HUES64 (cell line): Measurements from ENCODE around the gene SMURF2.
"Not testable (repeated sequence)": the region's sequence is repeated elsewhere in the genome, so short reads cannot be mapped to it uniquely, and the experiment has no call there.

Experiments
- H3K27ac ChIP-seq: 2 replicates; pipeline ENCODE4 v1.7.0; 2013; ENCODE audit warnings: low read depth, low read length, inconsistent platforms
- H3K27me3 ChIP-seq: 2 replicates; pipeline ENCODE4 v1.6.1; 2013; ENCODE audit warnings: mild to moderate bottlenecking, low read length; ENCODE audit not compliant: insufficient read depth
- H3K36me3 ChIP-seq: 2 replicates; pipeline ENCODE4 v1.6.1; 2013; ENCODE audit warnings: mild to moderate bottlenecking, low read length; ENCODE audit not compliant: insufficient read depth
- H3K4me1 ChIP-seq: 2 replicates; pipeline ENCODE4 v1.6.1; 2013; ENCODE audit warnings: mild to moderate bottlenecking, low read length, moderate library complexity; ENCODE audit not compliant: insufficient read depth
- H3K4me3 ChIP-seq: 2 replicates; pipeline ENCODE4 v1.5.1; 2013; ENCODE audit warnings: mild to moderate bottlenecking, low read length, moderate library complexity
- H3K9ac ChIP-seq: 2 replicates; pipeline ENCODE4 v1.6.1; 2013; ENCODE audit warnings: mild to moderate bottlenecking, low read depth, low read length
- H3K9me3 ChIP-seq: 2 replicates; pipeline ENCODE4 v1.6.1; 2013; ENCODE audit warnings: low read depth, low read length; ENCODE audit not compliant: insufficient read depth
- WGBS: fragments of 150-250, 120-280 bp; methylation state at CpG from one replicate; pipeline ENCODE4 v1.1.7; 2013; ENCODE audit warnings: missing lambda C conversion rate; 5-methylcytosine and 5-hydroxymethylcytosine counted together

Gene SMURF2

GRCh38 chr17:64608571-64608981 is 53.5 kb downstream of the SMURF2 start:
- no peak overlapping the region for H3K9ac ChIP-seq
- H3K27ac ChIP-seq = no peak overlapping the region
- no peaks in the 10 kb centered on the region for H3K27me3 ChIP-seq
- 91% methylated on average over 2 of the region's 2 CpGs for WGBS
- no peak overlapping the region for H3K4me3 ChIP-seq
- no peaks in the 10 kb centered on the region; the same call in 1 of the 2 replicates for H3K9me3 ChIP-seq
- H3K36me3 ChIP-seq = no peaks in the 10 kb centered on the region
- no peaks in the 10 kb centered on the region for H3K4me1 ChIP-seq

DNA sequence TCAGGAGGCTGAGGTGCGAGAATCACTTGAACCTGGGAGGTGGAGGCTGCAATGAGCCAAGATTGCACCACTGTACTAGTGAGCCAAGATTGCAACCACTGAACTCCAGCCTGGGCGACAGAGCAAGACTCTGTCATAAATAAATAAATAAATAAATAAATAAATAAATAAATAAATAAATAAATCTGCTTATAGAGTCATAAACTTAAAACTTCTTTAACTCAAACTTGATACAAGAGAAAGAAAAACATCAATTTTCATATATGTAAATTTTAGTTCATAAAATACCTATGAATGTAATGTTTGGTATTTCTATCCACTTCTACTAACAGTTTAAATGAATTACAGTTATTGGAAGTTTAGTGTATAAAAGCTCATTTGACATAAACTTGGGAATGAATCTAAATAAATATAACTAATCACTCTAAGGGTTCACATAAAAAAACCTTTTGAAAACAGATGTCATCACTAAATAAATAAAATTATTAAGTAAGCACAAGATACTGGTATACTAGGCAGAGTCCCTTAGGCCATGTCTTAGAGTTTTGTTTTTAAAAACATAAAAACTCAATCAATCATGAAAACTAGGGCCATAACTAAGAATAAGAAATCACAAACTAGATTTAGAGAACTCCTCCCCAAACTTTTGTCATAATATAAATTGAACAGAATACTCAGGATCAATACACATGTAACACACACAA is 54.1 kb downstream of the SMURF2 start:
- no peaks in the 10 kb centered on the region; the same call in 1 of the 2 replicates for H3K9me3 ChIP-seq
- no peaks in the 10 kb centered on the region for H3K36me3 ChIP-seq
- H3K4me3 ChIP-seq = no peak overlapping the region
- H3K4me1 ChIP-seq = no peaks in the 10 kb centered on the region
- WGBS = 95% methylated on average over 1 of the region's 2 CpGs
- no peak overlapping the region for H3K9ac ChIP-seq
- no peaks in the 10 kb centered on the region for H3K27me3 ChIP-seq
- H3K27ac ChIP-seq = no peak overlapping the region

GRCh38 chr17:64604532-64604931 is 57.6 kb downstream of the SMURF2 start:
- H3K9ac ChIP-seq, H3K27ac ChIP-seq, H3K27me3 ChIP-seq, H3K4me1 ChIP-seq, H3K9me3 ChIP-seq, H3K4me3 ChIP-seq, H3K36me3 ChIP-seq: not testable (repeated sequence)
- WGBS = 93% methylated on average over 12 of the region's 12 CpGs

GRCh38 chr17:64603987-64604386 is 58.1 kb downstream of the SMURF2 start:
- no peaks in the 10 kb centered on the region for H3K36me3 ChIP-seq
- H3K4me3 ChIP-seq = no peak overlapping the region
- 87% methylated on average over 1 of the region's 1 CpG for WGBS
- no peak overlapping the region for H3K9ac ChIP-seq
- H3K9me3 ChIP-seq = no peaks in the 10 kb centered on the region
- H3K4me1 ChIP-seq = no peaks in the 10 kb centered on the region; the same call in 1 of the 2 replicates
- H3K27me3 ChIP-seq = no peaks in the 10 kb centered on the region
- no peak overlapping the region for H3K27ac ChIP-seq

DNA sequence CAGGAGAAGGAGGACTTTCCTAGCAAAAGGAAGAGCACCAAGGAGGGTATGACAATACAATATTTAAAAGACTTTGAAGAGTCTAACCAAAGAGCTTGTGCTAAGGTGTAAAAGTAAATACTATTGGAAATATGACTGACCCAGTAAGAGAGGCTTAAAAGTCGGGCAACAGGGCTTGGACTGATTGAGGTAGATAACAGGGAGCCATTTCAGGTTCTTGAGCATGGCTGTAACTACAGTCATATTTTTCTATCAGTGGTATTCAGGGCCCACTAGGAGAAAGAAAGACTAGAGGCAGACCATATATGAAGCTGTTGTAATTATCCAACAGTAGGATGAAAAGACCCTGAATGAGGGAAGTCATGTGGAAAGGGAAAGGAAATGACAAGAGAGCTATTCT is 62.3 kb downstream of the SMURF2 start:
- 88% methylated on average over 1 of the region's 1 CpG for WGBS
- Histone ChIP-seq H3K9ac (no peak overlapping the region), H3K27me3 (no peaks in the 10 kb centered on the region), H3K27ac (no peak overlapping the region), H3K9me3 (no peaks in the 10 kb centered on the region), H3K4me3 (no peak overlapping the region), H3K36me3 (peaks cover 15% of the 10 kb centered on the region), H3K4me1 (no peaks in the 10 kb centered on the region; the same call in 1 of the 2 replicates)

GRCh38 chr17:64599187-64599676 is 62.9 kb downstream of the SMURF2 start:
- Histone ChIP-seq H3K27ac (no peak overlapping the region), H3K4me1 (no peaks in the 10 kb centered on the region; the same call in 1 of the 2 replicates), H3K36me3 (peaks cover 16% of the 10 kb centered on the region), H3K9ac (no peak overlapping the region), H3K27me3 (no peaks in the 10 kb centered on the region), H3K9me3 (no peaks in the 10 kb centered on the region), H3K4me3 (no peak overlapping the region)
- 79% methylated on average over 10 of the region's 10 CpGs for WGBS

GRCh38 chr17:64598672-64599071 is 63.4 kb downstream of the SMURF2 start:
- H3K27ac ChIP-seq = no peak overlapping the region
- no peaks in the 10 kb centered on the region for H3K27me3 ChIP-seq
- no peak overlapping the region for H3K9ac ChIP-seq
- no peaks in the 10 kb centered on the region; the same call in 1 of the 2 replicates for H3K4me1 ChIP-seq
- H3K4me3 ChIP-seq = no peak overlapping the region
- H3K9me3 ChIP-seq = no peaks in the 10 kb centered on the region
- WGBS = 86% methylated on average over 1 of the region's 2 CpGs
- H3K36me3 ChIP-seq = peaks cover 16% of the 10 kb centered on the region

GRCh38 chr17:64596988-64597387 is 65.1 kb downstream of the SMURF2 start:
- WGBS = 96% methylated on average over 1 of the region's 1 CpG
- H3K9ac ChIP-seq = no peak overlapping the region

GRCh38 chr17:64596439-64596838 is 65.7 kb downstream of the SMURF2 start:
- Histone ChIP-seq H3K36me3 (peaks cover 35% of the 10 kb centered on the region), H3K27ac (no peak overlapping the region), H3K9me3 (no peaks in the 10 kb centered on the region), H3K4me3 (no peak overlapping the region), H3K9ac (no peak overlapping the region), H3K4me1 (no peaks in the 10 kb centered on the region; the same call in 1 of the 2 replicates), H3K27me3 (no peaks in the 10 kb centered on the region)
- WGBS = 100% methylated on average over 1 of the region's 2 CpGs

More at GRCh38 chr17:64596988-64597387, 65.1 kb downstream of the SMURF2 start:
- peaks cover 29% of the 10 kb centered on the region for H3K36me3 ChIP-seq
- H3K4me3 ChIP-seq = no peak overlapping the region
- no peak overlapping the region for H3K27ac ChIP-seq
- H3K4me1 ChIP-seq = no peaks in the 10 kb centered on the region; the same call in 1 of the 2 replicates
- H3K27me3 ChIP-seq = no peaks in the 10 kb centered on the region
- no peaks in the 10 kb centered on the region for H3K9me3 ChIP-seq

- Histone ChIP-seq H3K4me1 (no peaks in the 10 kb centered on the region), H3K27ac (no peak overlapping the region), H3K9ac (no peak overlapping the region), H3K9me3 (no peaks in the 10 kb centered on the region), H3K27me3 (no peaks in the 10 kb centered on the region), H3K36me3 (peaks cover 35% of the 10 kb centered on the region), H3K4me3 (no peak overlapping the region)
- 93% methylated on average over 1 of the region's 1 CpG for WGBS
These were observed 70.2 kb downstream of the SMURF2 start for GRCh38 chr17:64591944-64592343.

DNA sequence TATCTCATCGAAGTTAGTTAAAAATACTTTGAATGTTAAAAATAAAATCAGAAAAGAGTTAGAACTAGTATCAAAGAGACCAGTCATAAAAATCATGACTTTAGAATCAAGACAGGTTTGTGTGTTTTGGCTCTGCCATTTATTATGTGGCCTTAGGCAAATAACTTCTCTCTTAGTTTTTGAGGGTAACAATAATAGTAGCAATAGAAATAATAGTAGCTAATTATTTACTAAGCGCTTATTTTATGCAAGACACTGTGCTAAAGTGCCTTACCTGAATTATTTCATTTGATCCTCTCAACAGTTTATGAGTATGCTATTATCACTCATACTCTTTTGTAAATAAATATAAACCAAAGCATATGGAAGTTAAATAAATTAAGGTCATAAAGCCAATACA is 77.0 kb downstream of the SMURF2 start:
- H3K36me3 ChIP-seq = peaks cover 29% of the 10 kb centered on the region
- no CpG with 5 or more reads among the region's 2 CpGs for WGBS
- H3K27me3 ChIP-seq = no peaks in the 10 kb centered on the region

More for the DNA sequence above, 77.0 kb downstream of the SMURF2 start:
- H3K9ac ChIP-seq = no peak overlapping the region
- H3K9me3 ChIP-seq = no peaks in the 10 kb centered on the region
- H3K4me3 ChIP-seq = no peak overlapping the region
- H3K4me1 ChIP-seq = no peaks in the 10 kb centered on the region
- H3K27ac ChIP-seq = no peak overlapping the region
